Astrocyte (in vitro differentiated cells and primary cell): ENCODE data around the gene FES. TPM values are rescaled to one million over a fixed set of nuclear protein-coding genes. Genes with fewer than 3 reads are reported as not detected.
A peak's percentile ranks its signal among the peaks of the same experiment; 100 is the strongest.

Source experiments
- DNase-seq: peaks from one replicate; pipeline ENCODE4 v3.0.0-alpha.2; 2010; ENCODE audit warnings: low read depth
- FAIRE-seq: peaks from 2 replicates; lab custom pipeline; 2011; peaks lifted over from hg19 to GRCh38; lab: Jason Lieb, UNC
- H2AFZ ChIP-seq: 2 replicates; pipeline ENCODE4 v1.6.0; 2012; ENCODE audit warnings: low read depth, low read length, inconsistent platforms
- H3K27ac ChIP-seq: 2 replicates; pipeline ENCODE4 v1.5.1; 2011; ENCODE audit warnings: low read depth, low read length, inconsistent platforms
- H3K27me3 ChIP-seq: 2 replicates; pipeline ENCODE4 v1.6.0; 2011; ENCODE audit warnings: low read length, inconsistent platforms; ENCODE audit not compliant: insufficient read depth
- H3K36me3 ChIP-seq: 2 replicates; pipeline ENCODE4 v1.5.1; 2011; ENCODE audit warnings: low read length, inconsistent platforms; ENCODE audit not compliant: insufficient read depth
- H3K4me1 ChIP-seq: 2 replicates; pipeline ENCODE4 v1.5.1; 2011; ENCODE audit warnings: low read length, inconsistent platforms; ENCODE audit not compliant: insufficient read depth
- H3K4me2 ChIP-seq: 2 replicates; pipeline ENCODE4 v1.6.0; 2012; ENCODE audit warnings: low read length, inconsistent platforms
- H3K4me3 ChIP-seq: 2 replicates; pipeline ENCODE4 v1.5.1; 2011; ENCODE audit warnings: low read depth, mild to moderate bottlenecking, low read length, inconsistent platforms; ENCODE audit not compliant: insufficient read depth
- H3K79me2 ChIP-seq: 2 replicates; pipeline ENCODE4 v1.6.0; 2012; ENCODE audit warnings: mild to moderate bottlenecking, low read length, inconsistent platforms; ENCODE audit not compliant: insufficient read depth
- H3K9ac ChIP-seq: 2 replicates; pipeline ENCODE4 v1.6.0; 2012; ENCODE audit warnings: mild to moderate bottlenecking, low read length, inconsistent platforms
- H3K9me3 ChIP-seq: 2 replicates; pipeline ENCODE4 v1.5.1; 2012; ENCODE audit warnings: low read depth, mild to moderate bottlenecking, low read length, inconsistent platforms; ENCODE audit not compliant: insufficient read depth
- H4K20me1 ChIP-seq: 2 replicates; pipeline ENCODE4 v1.6.0; 2012; ENCODE audit warnings: low read length, inconsistent platforms; ENCODE audit not compliant: insufficient read depth
- H3K27ac Mint-ChIP-seq: one replicate; pipeline ENCODE4 v1.8.0; 2021; ENCODE audit warnings: mild to moderate bottlenecking, mixed read lengths; ENCODE audit not compliant: unreplicated experiment
- H3K27me3 Mint-ChIP-seq: one replicate; pipeline ENCODE4 v1.8.0; 2021; ENCODE audit warnings: low read depth, mixed read lengths; ENCODE audit not compliant: unreplicated experiment
- H3K36me3 Mint-ChIP-seq: one replicate; pipeline ENCODE4 v1.8.0; 2021; ENCODE audit warnings: low read depth, mixed read lengths; ENCODE audit not compliant: unreplicated experiment
- H3K4me1 Mint-ChIP-seq: one replicate; pipeline ENCODE4 v1.8.0; 2021; ENCODE audit warnings: low read depth, mixed read lengths; ENCODE audit not compliant: unreplicated experiment
- H3K4me3 Mint-ChIP-seq: one replicate; pipeline ENCODE4 v1.8.0; 2021; ENCODE audit warnings: mild to moderate bottlenecking, moderate library complexity, mixed read lengths; ENCODE audit not compliant: unreplicated experiment
- H3K9me3 Mint-ChIP-seq: one replicate; pipeline ENCODE4 v1.8.0; 2021; ENCODE audit warnings: mild to moderate bottlenecking, mixed read lengths; ENCODE audit not compliant: unreplicated experiment
- EZH2 ChIP-seq: IDR thresholded peaks from 2 replicates; pipeline ENCODE4 v1.6.1; 2012; ENCODE audit warnings: mild to moderate bottlenecking, low read length, inconsistent platforms; ENCODE audit not compliant: insufficient read depth
- total RNA-seq: library from RNA; stranded (reverse); gene quantifications from 2 replicates; pipeline ENCODE4 v1.2.1, GENCODE V29; 2021
- TF ChIP-seq, protein P1 (sequence below): IDR thresholded peaks from 2 replicates; pipeline ENCODE4 v1.5.1; 2011; ENCODE audit warnings: low read depth, mild to moderate bottlenecking, inconsistent platforms, low read length, moderate library complexity; ENCODE audit not compliant: insufficient read depth

The FES gene
- total RNA-seq, 1 donor from 2014 or later = 7.2 TPM

DNA sequence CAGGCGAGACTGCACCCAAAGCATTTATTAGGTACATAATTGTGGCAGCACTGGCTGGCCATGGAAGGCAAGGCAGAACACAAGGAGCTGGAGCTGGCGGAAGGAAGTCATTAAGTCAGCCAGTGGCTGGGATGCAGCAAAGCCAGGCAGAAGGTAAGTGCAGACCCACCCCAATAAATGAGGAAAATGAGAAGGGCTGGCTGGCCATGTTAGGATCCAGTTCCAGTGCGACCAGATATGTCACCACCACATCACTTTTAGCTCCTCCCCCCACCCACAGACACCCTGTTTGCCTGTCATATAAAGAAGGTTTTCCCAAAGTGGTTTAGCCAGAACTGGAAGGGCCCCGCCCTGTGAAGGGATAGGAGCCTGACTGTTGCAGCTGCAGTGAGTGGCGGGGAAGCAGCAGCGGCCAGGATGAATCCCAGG lies 16.0 kb upstream of the FES start, which contains the start of gene FURIN:
TSS of gene FURIN (plus strand) at position 328 of the 429 bp plus-strand sequence. CDS start 7,153 bp downstream, outside the sequence.
- H3K27me3 Mint-ChIP-seq = peaks cover 5% of the 10 kb centered on the region
- FAIRE-seq = no peak

DNA sequence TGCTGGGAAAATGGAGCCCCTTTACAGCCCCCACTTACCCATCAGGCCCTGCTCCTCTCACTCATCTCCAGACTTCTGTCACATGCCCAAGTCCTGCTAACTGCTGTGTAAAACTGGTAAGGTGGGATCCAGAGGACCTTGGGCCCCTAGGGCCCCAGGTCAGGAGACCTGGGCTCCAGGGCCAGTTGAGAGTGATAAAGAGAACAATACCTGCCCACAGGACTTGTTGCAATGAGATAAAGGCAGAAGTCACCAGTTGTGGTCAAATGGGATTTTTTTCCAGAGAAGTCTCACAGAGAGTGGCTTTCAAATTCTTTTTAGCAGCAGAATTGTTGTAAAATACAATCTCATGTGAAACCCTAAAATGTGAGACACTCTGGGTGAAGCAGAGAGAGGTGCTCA lies 15.2 kb upstream of the FES start:
- FAIRE-seq = no peak
- H3K4me3 ChIP-seq = no peak overlapping the region
- peaks cover 5% of the 10 kb centered on the region for H3K36me3 Mint-ChIP-seq
- H3K36me3 ChIP-seq = no peaks in the 10 kb centered on the region
- no peak overlapping the region for H3K4me3 Mint-ChIP-seq
- H3K27ac Mint-ChIP-seq = peak overlapping the region; percentile 96
- H3K9me3 ChIP-seq = no peaks in the 10 kb centered on the region
- H3K4me1 Mint-ChIP-seq = peaks cover 33% of the 10 kb centered on the region
- peak overlapping the region; percentile 80 for H3K9ac ChIP-seq
- H3K27me3 ChIP-seq = no peaks in the 10 kb centered on the region
- H3K4me2 ChIP-seq = peak overlapping the region; percentile 99
- H3K9me3 Mint-ChIP-seq = no peaks in the 10 kb centered on the region
- H3K79me2 ChIP-seq = peaks cover 40% of the 10 kb centered on the region
- peak overlapping the region; percentile 95 for H3K27ac ChIP-seq
- DNase-seq = no peak
- H2AFZ ChIP-seq = peak overlapping the region; percentile 18
- no peak for TF ChIP-seq EZH2
- TF ChIP-seq, protein P1, sequence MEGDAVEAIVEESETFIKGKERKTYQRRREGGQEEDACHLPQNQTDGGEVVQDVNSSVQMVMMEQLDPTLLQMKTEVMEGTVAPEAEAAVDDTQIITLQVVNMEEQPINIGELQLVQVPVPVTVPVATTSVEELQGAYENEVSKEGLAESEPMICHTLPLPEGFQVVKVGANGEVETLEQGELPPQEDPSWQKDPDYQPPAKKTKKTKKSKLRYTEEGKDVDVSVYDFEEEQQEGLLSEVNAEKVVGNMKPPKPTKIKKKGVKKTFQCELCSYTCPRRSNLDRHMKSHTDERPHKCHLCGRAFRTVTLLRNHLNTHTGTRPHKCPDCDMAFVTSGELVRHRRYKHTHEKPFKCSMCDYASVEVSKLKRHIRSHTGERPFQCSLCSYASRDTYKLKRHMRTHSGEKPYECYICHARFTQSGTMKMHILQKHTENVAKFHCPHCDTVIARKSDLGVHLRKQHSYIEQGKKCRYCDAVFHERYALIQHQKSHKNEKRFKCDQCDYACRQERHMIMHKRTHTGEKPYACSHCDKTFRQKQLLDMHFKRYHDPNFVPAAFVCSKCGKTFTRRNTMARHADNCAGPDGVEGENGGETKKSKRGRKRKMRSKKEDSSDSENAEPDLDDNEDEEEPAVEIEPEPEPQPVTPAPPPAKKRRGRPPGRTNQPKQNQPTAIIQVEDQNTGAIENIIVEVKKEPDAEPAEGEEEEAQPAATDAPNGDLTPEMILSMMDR = no peak
- peaks cover 45% of the 10 kb centered on the region for H3K4me1 ChIP-seq
- H3K27me3 Mint-ChIP-seq = peaks cover 5% of the 10 kb centered on the region
- H4K20me1 ChIP-seq = peaks cover 7% of the 10 kb centered on the region

More for the DNA sequence above, 16.0 kb upstream of the FES start, which contains the start of gene FURIN:
- peak within 1 kb of the TSS; percentile 99 for H3K4me2 ChIP-seq
- peak within 1 kb of the TSS; percentile 31 for H3K4me3 Mint-ChIP-seq
- no peak for TF ChIP-seq EZH2
- TF ChIP-seq, protein P1 = no peak
- no peaks in the 10 kb centered on the region for H3K9me3 Mint-ChIP-seq
- peaks cover 32% of the 10 kb centered on the region for H3K79me2 ChIP-seq
- no peaks in the 10 kb centered on the region for H3K36me3 ChIP-seq
- no peaks in the 10 kb centered on the region for H3K27me3 ChIP-seq
- H3K4me1 ChIP-seq = peaks cover 36% of the 10 kb centered on the region
- no peak for DNase-seq
- H3K9ac ChIP-seq = peak within 1 kb of the TSS; percentile 80
- no peaks in the 10 kb centered on the region for H3K9me3 ChIP-seq
- no peak within 1 kb of the TSS for H3K4me3 ChIP-seq
- H3K4me1 Mint-ChIP-seq = peaks cover 32% of the 10 kb centered on the region
- peak within 1 kb of the TSS; percentile 18 for H2AFZ ChIP-seq
- H3K27ac ChIP-seq = peak within 1 kb of the TSS; percentile 95
- no peaks in the 10 kb centered on the region for H4K20me1 ChIP-seq
- H3K36me3 Mint-ChIP-seq = peaks cover 5% of the 10 kb centered on the region
- peak within 1 kb of the TSS; percentile 96 for H3K27ac Mint-ChIP-seq

DNA sequence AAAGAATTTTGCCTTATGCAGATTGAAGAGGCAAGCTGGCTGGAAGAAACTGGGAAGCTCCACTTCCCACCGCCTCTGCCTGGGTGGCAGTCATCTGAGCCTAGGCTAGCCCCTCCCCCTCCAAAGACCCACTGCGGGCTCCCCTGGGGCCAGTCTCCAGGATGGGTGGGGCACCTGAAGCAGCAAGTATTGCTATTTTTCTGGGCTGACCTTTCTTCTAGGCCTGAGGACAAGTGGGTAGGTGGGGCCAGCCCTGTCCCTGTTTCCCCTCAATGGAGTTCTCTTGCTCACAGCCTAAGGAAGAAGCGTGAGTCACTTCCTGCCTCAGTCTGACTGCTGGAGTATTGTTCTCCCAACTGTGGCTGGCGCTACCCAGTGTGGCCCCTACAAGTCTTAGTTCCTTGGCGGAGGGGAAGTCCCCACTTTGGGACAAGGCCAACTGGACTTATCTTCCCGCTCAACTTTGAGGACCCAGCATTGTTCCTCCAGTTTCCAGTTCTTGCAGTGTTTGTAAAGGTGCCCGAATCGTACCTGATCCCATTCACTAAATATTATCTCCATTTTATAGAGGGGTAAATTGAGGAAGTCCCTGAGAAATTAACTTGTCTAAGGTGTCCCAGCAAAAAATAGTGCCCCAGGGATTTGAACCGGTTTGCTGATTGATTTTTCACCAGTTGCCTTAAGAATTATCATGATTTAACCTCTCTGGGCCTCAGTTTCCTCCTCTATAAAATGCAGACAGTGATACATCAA lies 14.5 kb upstream of the FES start:
- DNase-seq (peak; percentile 92), FAIRE-seq (no peak)
- Mint-ChIP-seq H3K9me3 (no peaks in the 10 kb centered on the region), H3K27me3 (peaks cover 5% of the 10 kb centered on the region), H3K4me1 (peaks cover 35% of the 10 kb centered on the region), H3K4me3 (peak overlapping the region; percentile 93), H3K27ac (peak overlapping the region; percentile 96), H3K36me3 (peaks cover 5% of the 10 kb centered on the region)
- H3K27ac ChIP-seq = peak overlapping the region; percentile 95
- no peaks in the 10 kb centered on the region for H3K27me3 ChIP-seq
- peaks cover 47% of the 10 kb centered on the region for H3K79me2 ChIP-seq
- H3K4me2 ChIP-seq = peak overlapping the region; percentile 99
- no peaks in the 10 kb centered on the region for H3K36me3 ChIP-seq
- H3K9me3 ChIP-seq = no peaks in the 10 kb centered on the region
- no peak overlapping the region for H3K4me3 ChIP-seq
- peaks cover 50% of the 10 kb centered on the region for H3K4me1 ChIP-seq
- peak overlapping the region; percentile 18 for H2AFZ ChIP-seq
- peaks cover 11% of the 10 kb centered on the region for H4K20me1 ChIP-seq
- TF ChIP-seq EZH2 = no peak
- TF ChIP-seq, protein P1 = no peak
- H3K9ac ChIP-seq = peak overlapping the region; percentile 80
